ENCODE results near the gene GUCY1B1.

GUCY1B1 gene

GRCh38 chr4:155855897-155856296, 97.1 kb downstream of the GUCY1B1 start:
- no peak for TF ChIP-seq CTCF (IDR thresholded peaks at IDR 0.05; ENCODE audit: low read depth, low read length)
- no peak overlapping the region for H3K4me3 ChIP-seq (ENCODE audit: low read depth, low read length)
